GM19372 (cell line): ENCODE data around the gene SNX20.

ENCODE experiments used
- ATAC-seq: cut with Tn5 transposase; IDR thresholded peaks from one replicate; pipeline ENCODE4 v1.9.1; 2021; ENCODE audit warnings: mild to moderate bottlenecking, low read depth, moderate library complexity; ENCODE audit not compliant: unreplicated experiment

Gene SNX20

GRCh38 chr16:50665128-50665878 lies 15.8 kb downstream of the SNX20 start:
- ATAC-seq, result no peak

DNA sequence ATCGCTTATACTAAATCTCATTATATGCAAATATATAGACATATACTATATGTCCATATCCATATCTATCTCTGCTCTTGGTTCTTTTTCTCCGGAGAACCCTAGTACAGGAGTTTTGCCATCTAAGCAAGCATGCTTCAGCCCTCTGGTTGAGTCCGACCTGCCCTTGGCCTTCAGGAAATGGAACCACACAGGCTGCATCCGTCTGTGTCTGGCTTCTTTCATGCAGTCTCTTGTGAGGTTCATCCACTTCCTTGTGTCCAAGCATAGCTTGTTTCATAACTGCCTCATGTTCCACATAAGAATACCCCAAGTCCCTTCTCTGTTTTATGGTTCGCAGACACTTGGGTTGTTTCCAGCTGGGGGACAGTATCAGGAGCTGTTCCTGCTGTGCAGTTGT lies 16.8 kb downstream of the SNX20 start:
- ATAC-seq, result no peak

DNA sequence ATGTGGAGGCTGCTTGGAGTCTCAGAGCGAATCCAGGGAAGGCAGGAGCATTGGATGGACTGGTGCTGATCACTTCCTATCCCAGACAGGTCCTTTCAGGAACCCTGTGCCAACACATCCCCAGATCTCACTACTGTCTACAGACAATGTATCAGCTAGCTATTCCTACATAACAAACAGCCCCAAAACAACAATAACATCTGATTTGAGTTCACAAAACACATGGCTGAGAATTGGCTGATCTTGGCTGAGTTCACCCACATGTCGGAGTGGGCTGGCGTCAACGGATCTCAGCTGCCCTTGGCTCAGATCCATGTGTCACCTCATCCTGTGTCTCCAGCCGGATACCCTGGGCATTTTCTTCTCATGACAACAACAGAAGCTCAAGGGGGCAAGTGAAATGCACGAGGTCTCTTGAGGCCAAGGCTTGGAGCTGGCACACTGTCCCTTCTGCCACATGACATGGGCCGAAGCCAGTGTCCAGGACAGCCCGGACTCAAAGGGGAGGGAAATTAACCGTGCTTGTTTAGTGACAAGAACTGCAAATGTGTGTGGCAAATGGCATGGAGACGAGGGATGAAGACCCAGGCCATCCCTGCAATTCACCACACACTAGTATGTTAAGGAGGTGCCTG lies 18.7 kb downstream of the SNX20 start:
- ATAC-seq, result no peak

- no peak for ATAC-seq
Observed at GRCh38 chr16:50659806-50660205, 21.3 kb downstream of the SNX20 start.

GRCh38 chr16:50657241-50657640 lies 23.9 kb downstream of the SNX20 start:
- no peak for ATAC-seq

GRCh38 chr16:50655558-50656055 lies 25.5 kb downstream of the SNX20 start:
- no peak for ATAC-seq

DNA sequence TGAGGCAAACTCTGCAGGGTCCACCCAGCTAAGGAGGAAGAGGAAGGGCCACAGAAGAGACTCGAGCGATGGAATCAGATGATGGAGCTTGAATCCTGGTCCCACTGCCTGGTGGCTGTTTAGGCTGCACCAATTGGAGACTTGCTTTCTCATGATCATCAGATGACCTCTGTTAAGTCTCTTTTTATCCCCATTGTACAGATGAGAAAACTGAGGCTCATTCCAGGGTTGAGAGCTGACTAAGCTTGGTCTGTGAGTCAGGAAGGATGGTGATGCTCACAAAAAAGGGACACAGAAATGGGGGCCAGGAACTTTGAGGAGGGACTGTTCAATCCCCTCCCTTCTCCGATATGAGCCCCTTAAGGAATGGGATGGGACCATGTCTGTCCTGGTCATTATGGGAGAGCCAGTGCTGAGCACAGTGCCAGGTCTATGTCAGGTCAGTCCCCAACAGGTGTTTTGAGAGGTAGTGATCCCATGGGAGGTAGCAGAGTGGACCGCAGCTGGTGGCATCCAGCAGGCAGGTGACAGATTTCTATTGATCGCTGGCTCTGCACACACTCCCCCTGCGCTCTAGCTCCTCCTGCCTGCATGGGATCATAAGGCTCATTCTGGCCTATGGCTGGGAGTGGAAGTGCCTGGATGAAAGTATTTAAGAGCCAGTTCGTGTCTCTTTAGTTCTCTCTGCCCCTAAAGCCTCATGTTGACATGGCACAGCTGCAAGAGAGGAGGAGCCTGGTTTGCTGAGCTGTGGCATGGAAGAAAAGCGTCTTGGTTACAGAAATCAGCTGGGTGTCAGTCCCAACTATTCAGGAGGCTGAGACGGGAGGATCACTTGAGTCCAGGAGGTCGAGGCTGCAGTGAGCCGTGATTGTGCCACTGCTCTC lies 27.2 kb downstream of the SNX20 start:
- no peak for ATAC-seq

DNA sequence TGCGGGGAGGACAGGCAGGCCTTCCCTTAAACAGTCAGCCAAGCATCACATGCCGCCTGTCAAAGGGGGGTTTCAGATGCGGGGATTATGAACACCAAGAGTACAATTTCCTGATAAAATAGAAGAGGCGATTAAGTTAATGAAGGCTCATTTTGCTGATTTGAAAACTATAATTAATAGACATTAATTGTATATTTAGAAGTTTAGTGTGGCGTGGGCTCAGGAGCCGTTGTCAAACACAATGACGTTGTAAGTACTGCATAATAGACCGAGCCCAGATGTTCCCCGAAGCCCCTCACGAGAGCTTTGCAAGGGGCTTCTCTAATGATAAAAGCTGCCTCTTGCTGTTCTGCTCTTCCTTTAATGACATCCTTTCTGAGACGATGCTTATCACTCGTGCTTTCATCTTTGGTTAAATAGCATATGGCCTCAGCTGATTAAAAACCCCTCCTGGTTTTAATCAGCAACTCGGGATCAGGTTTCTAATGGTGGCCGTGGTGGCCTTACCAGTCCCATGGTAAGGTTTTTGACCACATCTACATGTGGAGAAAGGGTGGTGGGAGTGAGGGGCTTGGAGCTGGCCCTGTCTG lies 28.2 kb downstream of the SNX20 start:
- no peak for ATAC-seq

GRCh38 chr16:50651835-50652438 lies 29.2 kb downstream of the SNX20 start:
- ATAC-seq, result no peak

GRCh38 chr16:50646345-50646744 lies 34.8 kb downstream of the SNX20 start:
- no peak for ATAC-seq

GRCh38 chr16:50645563-50646220 lies 35.4 kb downstream of the SNX20 start:
- ATAC-seq, result no peak

DNA sequence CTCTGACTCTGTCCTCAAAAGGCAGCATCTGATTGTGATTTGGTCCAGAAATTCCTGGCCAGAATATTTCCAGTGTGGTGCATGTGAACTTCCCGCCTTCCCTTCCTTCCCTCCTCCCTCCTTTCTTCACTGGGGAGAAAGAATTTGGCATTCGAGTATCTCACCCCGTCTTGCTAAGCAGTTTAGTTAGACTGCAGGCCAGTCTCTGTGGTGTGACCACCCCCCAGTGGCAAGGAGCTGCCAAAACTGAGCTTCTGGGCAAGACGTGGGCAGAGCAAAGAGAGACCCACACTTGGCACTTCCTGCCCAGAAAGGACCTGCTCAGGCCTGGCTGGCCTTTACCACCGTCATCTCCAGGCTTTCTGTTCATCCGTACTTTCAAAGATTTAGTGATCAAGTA lies 36.4 kb downstream of the SNX20 start:
- no peak for ATAC-seq

DNA sequence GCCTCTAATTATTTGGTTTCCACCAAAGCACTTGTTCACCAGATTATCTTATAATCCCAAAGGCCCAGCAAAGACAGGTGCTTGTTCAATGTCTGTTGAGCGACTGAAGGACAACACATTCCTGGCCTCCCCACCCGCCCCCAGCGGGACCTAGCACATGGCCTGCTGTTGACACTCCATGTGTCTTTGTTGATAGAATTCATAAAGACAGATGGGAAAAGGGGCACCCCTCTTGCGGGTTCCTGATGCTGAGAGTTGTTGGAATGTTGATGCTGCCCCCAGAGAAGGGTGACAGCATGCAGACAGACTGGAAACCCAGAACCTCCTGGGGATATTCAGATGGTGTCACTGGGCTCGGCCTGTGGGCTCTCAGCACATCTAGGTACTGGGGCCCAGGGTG lies 36.9 kb downstream of the SNX20 start:
- ATAC-seq, result no peak

GRCh38 chr16:50643192-50643591 lies 37.9 kb downstream of the SNX20 start:
- no peak for ATAC-seq

- ATAC-seq, result no peak
Observed at GRCh38 chr16:50642349-50642748, 38.8 kb downstream of the SNX20 start.

GRCh38 chr16:50641818-50642187 lies 39.3 kb downstream of the SNX20 start:
- ATAC-seq, result no peak

- ATAC-seq, result no peak
Observed at GRCh38 chr16:50640919-50641817, 39.9 kb downstream of the SNX20 start.

DNA sequence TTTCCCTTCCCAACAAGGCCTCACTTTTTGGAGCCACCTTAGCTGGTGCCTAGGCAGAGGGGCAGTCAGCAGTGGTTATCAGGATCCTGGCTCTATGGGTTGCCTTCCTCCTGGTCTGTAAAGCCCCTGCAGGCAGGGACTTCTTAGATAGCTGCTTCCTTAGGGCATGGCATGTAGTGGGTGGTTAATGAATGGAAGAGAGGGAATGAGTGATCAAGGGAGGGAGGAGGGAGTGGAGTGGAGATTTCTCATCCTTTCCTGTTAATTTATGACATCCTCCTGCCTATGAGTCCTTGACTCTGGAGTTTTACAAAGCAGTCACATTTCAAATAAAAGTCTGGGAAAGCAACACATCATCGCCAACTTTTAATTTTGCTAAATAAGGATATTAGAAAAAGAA lies 40.7 kb downstream of the SNX20 start:
- ATAC-seq, result no peak
